Measurements from ENCODE around the gene HLF.
A peak's percentile ranks its signal among the peaks of the same experiment; 100 is the strongest.

HLF gene

DNA sequence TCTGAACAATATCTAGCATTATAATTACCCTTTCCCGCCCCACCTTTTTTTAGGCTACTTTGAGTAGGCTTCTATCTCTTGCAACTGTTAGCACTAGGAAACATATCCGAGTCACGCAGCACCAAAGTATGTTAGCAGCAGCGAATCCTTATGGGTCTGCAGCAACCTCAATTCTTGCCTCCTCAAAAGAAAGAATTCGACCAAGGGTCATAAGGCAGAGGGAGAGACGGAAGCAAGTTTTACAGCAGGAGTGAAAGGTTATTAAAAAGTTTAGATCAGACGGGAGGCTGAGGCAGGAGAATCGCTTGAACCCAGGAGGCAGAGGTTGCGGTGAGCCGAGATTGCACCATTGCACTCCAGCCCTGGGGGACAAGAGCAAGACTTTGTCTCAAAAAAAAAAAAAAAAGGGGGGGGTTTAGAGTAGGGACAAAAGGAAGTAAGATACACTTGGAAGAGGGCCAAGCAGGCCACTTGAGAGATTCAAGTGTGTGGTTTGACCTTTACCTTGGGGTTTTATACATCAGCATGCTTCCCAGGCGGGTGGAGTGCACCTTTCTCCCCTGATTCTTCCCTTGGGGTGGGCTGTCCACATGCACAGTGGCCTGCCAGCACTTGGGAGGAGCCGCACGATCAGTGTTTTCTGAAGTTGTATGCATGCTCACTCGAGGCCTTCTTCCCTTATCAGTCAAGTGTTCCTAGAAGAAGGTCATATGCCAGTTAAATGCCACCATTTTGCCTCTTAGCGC is 67.7 kb downstream of the HLF start:
- no peak for DNase-seq

DNA sequence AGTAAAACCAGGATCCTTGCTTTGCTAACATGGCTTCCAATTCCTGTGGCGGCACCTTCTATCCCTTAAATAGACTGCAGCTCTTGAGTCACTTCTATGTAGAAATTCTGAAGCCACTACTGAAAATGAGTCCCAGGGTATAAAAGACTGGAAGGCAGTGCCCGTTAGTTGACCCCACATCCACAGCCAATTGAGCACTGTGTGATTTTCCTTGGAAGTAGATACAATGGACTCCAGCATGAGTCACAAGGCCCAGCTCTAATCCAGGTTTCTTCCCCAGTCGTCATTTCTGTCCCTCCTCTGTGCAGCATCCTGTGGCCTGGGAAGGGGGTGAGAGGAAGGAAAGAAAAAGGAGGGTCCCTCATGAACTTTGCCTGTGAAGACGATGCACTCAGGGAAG is 69.5 kb downstream of the HLF start:
- no peak for DNase-seq

DNA sequence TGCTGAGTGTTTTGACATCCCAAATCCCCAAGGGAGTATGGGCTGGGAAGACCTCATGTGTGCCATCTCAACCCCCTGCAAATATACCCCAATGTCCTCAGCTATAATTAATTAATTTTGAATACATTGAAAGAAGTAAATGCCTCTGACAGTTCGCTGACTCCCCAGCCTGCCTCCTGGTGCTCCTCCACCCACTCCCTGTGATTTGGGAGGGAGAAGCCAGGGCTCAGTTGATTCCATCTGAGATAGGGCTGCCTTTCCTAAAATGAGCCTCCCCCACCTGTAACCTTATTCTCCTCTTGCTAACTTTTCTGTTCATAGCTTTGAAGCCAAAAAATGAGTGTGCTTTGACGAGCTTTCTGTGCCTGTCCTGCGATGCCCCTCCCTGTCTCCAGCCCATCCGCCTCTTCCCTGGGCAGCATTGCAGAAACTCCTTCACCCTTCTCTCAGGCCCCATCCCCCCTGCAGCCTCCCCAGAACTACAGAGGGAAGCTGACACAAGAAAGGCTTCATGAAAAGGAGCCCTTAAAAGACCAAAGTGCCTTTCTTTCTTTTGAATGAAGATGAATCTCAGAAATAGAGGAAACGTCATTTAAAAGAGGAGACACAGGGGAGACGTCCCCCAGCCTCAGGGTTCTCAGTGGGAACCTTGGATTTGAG is 70.3 kb downstream of the HLF start:
- no peak for DNase-seq

DNA sequence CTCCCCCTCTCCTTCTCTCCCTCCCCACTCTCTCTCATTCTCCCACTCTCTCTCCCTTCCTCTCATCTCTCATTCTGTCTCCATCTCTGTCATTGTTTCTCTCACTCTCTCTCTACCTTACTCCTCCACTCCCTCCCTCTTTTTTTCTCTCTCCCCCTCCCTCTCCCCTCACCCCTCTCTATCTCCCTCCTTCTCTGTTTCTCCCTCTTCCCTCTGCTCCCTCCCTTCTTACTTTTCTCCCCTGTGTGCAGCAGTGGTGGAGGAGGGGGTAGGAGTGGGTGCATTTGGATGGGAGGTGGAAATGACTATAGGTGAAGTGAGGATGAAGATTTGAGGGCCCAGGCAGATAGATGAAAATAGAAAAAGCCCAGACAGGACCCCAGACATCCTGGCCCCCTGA is 70.9 kb downstream of the HLF start:
- no peak for DNase-seq

DNA sequence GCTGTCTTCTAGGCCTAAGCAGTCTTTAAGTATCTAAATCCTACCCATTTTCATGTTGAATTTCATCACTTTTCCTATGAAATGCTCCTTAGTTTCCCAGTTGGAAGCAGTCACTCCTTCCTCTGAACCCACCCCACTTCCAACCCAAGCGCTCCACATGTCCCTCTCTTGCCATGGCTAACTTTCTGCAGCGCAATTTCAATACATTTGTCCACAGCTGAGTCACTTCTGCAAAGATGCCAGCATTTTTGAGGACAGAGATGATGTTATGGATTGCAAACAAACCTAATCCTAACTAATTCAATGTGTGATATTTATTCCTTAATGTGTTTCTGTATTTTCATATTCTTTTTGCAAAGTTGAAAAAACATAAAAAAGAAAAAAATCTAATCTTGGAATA is 71.7 kb downstream of the HLF start:
- no peak for DNase-seq

DNA sequence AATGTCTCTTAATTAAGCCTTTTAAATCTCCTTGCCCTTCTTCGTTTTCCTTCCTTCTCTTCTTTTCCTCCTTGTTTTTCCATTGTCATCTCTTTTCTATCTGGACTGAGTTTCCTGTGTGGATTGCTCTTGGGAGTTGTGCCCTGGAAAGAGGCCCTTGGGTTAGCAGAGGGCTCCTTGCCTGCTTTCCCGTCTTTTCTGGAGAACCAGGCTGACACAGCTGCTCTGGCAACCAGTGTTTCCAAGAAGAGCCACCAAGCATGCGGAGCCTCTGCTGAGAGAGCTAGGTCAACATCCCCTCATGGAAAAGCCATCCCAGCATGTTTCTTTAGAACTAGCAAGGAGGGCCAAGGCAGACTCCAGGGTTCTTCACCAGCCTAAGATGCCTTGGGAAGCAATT is 75.4 kb downstream of the HLF start:
- DNase-seq = no peak

DNA sequence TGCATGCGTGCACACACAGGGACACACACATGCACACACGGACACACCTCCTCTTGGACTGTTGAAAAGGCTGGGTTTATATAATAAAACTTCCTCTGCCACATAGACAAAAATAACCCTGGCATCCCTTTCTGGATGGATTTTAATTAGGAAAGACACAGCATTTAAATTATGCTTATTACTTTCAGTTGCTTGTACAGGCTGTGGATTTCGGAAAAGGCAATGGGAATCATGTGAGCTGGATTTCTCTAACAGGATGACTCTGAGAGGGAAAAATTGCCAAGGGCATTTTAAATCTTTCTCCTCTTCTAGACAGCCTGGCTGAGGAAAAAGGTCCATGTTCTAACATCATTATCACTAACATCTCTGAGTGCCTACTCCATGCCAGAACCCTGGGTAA is 75.9 kb downstream of the HLF start:
- no peak for DNase-seq

DNA sequence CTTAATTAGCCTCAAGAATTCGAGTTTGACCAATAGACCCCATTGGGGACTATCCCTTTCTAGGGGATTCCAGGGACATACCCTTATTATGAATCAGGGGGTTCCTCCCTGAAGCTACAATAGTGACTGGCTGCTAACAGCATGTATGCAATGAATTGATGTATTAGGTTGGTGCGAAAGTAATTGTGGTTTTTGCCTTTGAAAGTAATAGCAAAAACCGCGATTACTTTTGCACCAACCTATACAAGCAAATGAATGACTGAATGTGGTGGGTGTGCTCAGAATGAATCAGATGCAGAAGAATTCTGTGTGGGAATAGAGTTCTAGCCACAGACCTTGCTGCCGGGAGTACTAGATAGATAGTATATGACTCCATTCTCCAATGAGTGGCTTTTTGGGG is 76.7 kb downstream of the HLF start:
- no peak for DNase-seq

DNA sequence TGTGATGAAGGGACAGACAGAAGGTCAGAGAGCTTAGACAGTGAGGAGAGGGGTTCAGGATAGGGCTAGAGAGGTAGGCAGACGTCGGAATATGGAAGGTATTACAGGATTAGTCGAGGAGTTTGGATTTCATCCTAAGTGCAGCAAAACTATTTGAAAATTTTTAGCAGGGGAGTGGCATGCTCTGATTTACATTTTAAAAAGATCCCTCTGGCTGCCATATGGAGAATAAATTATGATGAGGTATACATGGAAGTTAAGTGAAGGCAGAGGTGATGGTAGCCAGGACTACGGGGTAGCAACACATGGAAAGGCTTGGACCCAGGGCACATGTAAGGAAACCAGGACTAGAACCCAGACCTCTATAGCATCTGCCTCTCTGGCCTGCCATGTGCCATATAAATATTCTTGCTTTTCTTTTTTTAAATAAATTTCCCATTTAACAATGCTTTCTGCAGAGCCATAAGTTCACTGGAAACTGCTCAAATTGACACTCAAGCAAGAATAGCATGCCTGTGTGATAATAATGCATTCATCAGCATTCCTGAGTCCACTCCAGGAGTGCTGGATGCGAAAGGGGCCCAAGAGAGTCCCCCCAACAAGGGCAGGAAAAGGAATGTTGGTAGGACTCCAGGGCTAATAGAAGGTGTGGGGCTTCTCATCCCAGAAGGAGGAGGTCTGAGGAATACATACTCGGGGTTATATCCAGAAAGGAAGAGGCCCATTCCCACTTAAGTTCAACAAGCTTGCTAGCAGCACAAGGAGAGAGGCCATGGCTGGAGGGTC is 78.2 kb downstream of the HLF start:
- DNase-seq = no peak

DNA sequence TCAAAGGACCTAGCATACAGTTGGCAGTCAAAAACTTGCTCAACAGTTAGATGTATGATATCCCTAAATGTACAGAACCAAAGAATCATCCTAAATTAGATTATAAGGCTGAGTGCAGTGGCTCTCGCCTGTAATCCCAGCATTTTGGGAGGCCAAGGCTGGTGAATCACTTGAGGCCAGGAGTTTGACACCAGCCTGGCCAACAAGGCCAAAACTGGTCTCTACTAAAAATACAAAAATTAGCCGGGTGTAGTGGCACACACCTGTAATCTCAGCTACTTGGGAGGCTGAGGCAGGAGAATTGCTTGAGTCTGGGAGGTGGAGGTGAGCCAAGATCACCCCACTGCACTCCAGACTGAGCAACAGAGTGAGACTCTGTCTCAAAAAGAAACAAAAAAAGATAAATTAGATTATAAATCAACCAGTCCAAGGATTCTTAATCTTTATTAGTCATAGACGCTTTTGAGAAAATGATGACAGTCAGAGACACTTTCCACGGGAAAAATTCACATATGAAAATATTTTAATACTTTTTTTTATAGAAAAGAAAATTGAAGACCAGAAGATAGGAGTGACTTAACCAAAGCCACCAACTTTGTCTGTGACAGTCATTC is 79.2 kb downstream of the HLF start:
- no peak for DNase-seq

DNA sequence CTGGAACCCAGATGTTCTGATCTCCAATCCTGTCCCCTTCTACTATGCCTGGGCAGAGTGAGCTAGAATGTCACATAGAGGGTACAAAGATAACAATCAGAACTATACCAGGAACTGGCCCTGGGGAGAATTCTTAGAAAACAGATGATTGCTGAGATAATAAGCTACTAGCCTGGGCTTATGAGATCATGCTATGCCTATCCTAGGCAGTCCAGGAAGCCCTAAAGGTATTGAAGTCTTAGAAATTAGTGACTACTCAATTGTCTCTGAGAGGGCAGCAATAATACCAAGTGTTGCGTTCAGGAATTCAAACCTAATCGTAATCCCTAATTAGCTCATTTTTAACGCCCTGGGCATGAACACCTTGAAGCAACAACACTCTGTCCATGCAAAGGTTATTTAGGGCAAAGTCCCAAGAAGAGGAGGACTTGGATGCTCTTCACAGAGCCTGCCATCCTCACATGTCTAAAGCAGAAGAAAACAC is 79.8 kb downstream of the HLF start:
- no peak for DNase-seq

DNA sequence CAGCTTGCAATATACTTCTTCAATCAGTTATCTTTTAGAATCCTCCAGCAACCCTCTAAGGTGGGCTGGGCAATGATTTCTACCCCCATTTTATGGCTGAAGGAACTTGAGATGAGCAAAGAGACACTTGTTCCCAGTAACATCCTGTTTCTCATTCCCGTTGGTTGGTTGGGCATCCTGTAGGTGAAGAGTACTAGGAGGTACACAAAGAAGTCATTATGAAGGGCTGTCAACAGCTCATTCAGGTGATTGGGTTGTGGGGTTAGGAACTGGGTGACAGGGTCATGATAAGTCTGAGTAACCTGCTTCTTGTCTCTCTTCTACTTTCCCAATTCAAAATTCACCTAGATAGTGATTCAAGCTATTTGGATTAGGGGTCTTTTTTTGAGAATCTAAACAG is 80.4 kb downstream of the HLF start:
- DNase-seq = no peak

DNA sequence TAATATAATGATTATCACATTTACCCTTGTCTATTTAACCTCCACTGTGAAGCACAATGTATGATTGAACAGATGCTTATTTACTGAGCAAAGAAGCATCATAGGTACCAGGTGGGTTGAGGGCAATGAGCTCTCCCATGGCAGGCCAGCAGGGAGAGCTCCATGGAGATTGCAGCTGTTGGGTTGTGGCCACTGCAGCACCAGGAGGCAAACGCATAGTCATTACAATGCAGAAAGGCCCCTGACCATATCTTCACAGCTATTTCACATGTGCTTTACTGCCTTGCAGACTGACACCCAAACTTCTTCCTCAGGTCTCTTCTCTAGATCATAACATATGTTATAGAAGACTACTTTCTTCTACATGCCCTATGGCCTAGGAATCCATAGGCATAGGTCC is 81.9 kb downstream of the HLF start:
- no peak for DNase-seq

DNA sequence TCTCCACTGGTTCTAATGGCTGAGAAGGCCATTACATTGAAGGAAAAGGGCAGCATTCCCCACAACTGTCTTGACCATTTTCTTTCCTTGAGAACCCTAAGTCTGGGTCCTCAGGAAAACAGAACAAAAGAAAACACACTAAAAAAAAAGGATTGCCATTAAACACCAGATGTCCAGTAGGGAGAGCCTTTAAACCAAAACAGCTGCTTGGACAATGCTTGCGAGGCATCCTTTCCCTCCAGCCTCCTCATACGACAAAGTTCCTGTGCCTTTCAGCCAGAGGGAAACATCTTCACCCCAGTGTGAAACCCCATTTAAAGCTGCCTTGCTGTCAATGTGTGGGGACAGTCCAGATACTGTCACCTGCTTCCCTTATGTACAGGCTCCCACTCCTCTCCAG is 82.6 kb downstream of the HLF start:
- no peak for DNase-seq

DNA sequence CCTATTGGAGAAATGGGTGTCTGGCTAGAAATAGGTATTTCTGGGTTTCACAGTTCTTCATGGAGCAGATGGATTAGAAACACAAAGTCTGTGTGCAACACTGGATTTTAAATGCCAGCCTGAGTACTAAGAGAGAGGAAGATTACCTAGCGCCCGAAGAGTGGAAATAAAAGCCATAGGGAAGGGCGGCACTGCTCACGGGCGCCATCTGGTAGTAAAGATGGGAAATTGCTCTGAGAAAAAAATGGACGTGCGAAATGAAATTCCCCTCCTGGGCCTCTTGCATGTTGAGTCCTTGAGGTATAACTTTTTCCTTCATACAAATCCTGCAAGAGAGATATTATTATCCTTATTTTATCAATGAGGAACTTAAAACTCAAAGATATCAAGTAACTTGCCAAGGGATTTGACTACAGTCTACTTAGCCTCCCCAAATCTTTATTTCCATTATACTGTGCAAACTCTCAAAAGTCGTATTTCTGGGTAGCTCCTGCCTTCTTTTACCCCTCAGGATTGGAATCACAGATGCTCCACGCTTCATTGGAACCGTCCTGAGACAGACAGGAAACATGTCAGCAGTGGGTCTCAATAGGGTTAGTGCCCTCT is 84.1 kb downstream of the HLF start:
- DNase-seq = peak; percentile 58

DNA sequence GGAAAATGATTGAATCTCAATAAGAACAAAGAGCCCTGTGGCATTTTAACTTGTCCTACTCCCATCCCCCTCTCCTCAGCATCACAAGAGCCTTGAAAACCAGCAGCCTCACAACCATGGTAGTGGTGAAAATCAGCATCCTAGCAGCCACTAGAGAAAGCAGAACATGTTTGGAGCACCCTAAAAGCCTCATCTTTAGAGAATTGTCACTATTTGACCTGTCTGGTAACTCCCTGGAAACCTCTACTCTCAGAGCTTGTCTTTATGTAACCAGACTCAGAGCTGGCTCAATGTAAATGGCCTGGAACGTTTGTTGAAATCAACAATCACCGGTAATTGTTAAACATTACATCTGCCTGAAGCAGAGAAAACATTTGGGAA is 86.1 kb downstream of the HLF start:
- no peak for DNase-seq

DNA sequence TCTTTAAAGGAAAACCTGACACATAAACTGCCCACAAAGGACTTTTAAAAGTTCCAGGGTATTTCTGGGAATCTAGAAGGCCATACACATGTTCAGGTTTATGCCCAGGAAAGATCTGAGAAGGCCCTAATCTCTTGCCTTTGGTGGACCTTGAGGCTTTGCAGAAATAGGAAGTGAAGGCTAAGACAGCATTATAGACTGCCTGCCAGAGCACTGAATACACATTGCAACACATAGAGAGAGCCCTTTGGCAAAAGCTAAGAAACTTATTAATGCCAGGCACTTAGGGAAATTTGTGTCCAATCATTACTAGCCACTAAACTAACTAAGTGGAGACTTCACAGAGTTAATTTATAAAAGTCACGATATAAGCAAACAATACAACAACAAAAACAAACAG is 86.5 kb downstream of the HLF start:
- no peak for DNase-seq

DNA sequence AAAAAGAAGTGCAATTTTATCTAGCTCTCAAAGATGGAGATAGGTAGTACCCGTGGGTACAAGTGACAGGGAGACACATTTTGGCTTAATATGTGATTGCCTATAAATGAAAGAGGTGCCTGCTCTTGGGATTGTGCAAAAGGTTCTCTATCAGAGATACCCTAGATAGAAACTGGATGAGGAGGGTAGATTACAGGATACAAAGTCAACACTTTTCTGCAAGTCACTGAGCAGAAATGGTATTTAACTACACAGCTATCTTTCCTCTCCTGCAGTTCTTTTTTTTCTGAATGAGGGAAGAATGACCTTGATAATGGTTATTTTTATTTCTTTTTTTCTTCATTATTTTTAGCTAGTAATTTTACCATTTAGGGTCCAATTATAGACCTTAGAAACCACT is 89.2 kb downstream of the HLF start:
- no peak for DNase-seq

DNA sequence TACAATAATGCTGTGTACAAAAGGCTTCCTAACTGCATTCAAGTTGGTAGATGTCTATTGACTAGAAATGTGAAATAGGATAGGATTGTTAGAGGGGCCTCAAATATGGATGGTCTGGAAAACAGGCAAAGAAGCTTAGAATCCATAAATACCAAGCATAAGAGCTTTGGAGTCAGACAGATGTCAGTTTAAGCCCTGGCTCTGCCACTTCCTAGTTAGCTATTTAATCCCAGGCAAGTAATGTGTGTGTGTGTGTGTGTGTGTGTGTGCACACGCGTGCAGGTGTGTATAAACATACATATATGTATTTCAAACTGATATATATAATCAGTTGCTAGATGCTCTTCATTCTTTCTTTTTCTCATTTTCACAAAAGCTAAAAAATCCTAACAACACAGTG is 90.2 kb downstream of the HLF start:
- DNase-seq = no peak

DNA sequence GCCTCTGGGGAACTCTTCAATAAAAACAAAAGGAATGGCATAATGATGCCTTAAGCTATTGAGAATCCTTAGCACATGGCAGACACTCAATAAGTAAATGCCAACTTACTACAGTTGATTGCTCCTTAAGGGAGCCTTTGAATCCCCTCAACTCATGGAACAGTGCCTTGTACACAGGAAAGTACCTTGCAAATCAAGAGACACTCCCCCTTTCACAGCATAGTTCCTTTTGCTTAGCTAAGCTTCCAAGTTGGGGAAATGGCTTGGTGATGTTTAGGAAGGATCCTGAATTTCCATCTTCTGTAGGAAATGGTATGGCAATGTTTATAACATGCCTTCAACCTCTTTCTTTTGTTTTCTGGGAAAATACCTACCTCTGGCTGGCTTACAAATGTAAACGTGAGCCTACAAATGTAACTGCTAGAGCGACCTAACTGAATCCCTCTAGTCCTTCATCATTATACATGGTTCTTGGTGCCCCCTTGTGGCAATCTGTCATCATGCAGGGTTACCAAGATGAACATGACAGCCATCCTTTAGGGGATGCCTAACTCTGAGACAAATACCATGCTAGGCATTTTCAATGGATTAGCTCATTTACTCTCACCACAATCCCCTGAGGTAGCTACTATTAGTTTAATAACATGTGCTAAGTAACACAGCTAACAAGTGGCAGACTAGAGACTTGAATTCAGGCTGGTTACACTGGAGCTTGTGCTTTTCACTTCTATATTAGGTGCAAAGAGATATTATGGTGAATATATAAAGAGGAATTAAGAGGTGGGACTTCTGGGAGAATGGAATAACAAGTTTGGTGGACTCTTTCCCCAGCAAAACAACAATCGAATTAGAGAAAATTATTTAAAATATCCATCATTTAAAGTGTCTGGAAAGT is 91.9 kb downstream of the HLF start:
- DNase-seq = peak; percentile 59

DNA sequence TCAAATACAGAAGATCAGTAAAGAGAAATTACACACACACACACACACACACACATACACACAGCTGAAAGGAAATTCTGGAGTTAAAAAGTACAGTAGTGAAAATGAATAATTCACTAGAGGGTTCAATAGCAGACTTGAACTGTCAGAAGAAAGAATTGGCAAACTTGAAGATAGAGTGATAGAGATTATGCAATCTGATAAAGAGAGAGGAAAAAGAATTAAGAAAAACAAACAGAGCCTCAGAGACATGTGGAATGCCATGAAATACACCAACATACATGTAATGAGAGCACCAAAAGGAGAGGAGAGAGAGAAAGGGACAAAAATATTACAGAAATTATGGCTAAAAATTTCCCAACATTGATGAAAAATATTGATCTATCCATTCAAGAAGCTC is 96.2 kb downstream of the HLF start:
- DNase-seq = no peak

DNA sequence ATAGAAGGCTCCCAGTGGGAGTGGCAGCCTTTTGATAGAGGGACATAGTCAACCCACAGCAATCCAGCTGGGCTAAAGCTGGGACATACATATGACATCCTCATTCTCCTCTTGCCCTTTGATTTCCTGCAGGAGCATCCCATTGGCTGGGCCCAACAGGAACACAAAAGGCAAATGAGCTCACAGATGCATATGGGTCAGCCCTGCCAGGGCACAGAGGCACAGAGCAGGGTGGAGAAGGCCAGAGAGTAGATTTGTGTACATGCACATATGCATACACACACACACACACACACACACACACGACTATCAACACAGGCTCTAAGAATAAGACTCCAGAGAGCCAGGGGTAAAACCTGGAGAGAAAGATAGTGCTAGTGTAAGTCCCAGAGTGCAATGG is 98.3 kb downstream of the HLF start:
- no peak for DNase-seq
